NCI-H460 (cell line): ENCODE data around the gene ABCC1. TPM values are rescaled to one million over a fixed set of nuclear protein-coding genes. Genes with fewer than 3 reads are reported as not detected.

Source experiments
- DNase-seq: peaks from one replicate; pipeline ENCODE4 v3.0.0-alpha.2; 2016; ENCODE audit warnings: low read depth; ENCODE audit errors: extremely low read depth
- total RNA-seq: library from RNA; depleted of rRNA; stranded (reverse); fragments of >200 nt; shearing (Covaris generic); gene quantifications from 2 replicates; pipeline ENCODE4 v1.2.3, GENCODE V29; 2014

Gene ABCC1
- total RNA-seq, 1 experiment from 2014 or later = 27.7 TPM

GRCh38 chr16:16073891-16074881 lies 124.8 kb downstream of the ABCC1 start:
- DNase-seq = no peak

- DNase-seq = no peak
Observed at GRCh38 chr16:16075488-16076422, 126.3 kb downstream of the ABCC1 start.

GRCh38 chr16:16076423-16076813 lies 127.0 kb downstream of the ABCC1 start:
- no peak for DNase-seq

GRCh38 chr16:16080465-16081065 lies 131.1 kb downstream of the ABCC1 start:
- no peak for DNase-seq

GRCh38 chr16:16081141-16081540 lies 131.7 kb downstream of the ABCC1 start:
- no peak for DNase-seq

GRCh38 chr16:16082255-16082654 lies 132.8 kb downstream of the ABCC1 start:
- no peak for DNase-seq

- no peak for DNase-seq
Observed at GRCh38 chr16:16083421-16084156, 134.2 kb downstream of the ABCC1 start.

GRCh38 chr16:16084874-16085273 lies 135.5 kb downstream of the ABCC1 start:
- DNase-seq = no peak

GRCh38 chr16:16086653-16087446 lies 137.4 kb downstream of the ABCC1 start:
- DNase-seq = no peak

GRCh38 chr16:16090238-16090637 lies 140.8 kb downstream of the ABCC1 start:
- no peak for DNase-seq

GRCh38 chr16:16092925-16093627 lies 143.7 kb downstream of the ABCC1 start:
- no peak for DNase-seq

- DNase-seq = no peak
Observed at GRCh38 chr16:16093628-16094332, 144.4 kb downstream of the ABCC1 start.

- DNase-seq = no peak
Observed at GRCh38 chr16:16095646-16096045, 146.2 kb downstream of the ABCC1 start.

GRCh38 chr16:16096121-16096857 lies 146.9 kb downstream of the ABCC1 start:
- no peak for DNase-seq

GRCh38 chr16:16096858-16097213 lies 147.4 kb downstream of the ABCC1 start:
- DNase-seq = no peak

- DNase-seq = no peak
Observed at GRCh38 chr16:16099320-16099719, 149.9 kb downstream of the ABCC1 start.

GRCh38 chr16:16100631-16101030 lies 151.2 kb downstream of the ABCC1 start:
- no peak for DNase-seq
